HG02588 (cell line): ENCODE results near the gene FBXW2.

Source experiments
- ATAC-seq: cut with Tn5 transposase; IDR thresholded peaks from one replicate; pipeline ENCODE4 v1.9.1; 2021; ENCODE audit warnings: mild to moderate bottlenecking, moderate library complexity; ENCODE audit not compliant: unreplicated experiment

The FBXW2 gene

DNA sequence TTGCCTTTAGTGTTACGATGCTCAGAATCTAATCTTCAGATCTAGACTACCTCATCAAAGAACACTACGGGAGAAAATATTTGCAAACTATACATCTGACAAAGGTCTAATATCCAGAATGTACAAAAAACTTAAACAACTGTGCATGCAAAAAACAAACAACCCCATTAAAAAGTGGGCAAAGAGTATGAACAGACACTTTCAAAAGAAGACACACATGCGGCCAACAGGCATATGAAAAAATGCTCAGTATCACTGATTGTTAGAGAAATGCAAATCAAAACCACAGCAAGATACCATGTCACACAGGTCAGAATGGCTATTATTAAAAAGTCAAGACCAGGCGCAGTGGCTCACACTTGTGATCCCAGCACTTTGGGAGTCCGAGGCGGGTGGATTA is 47.9 kb downstream of the FBXW2 start:
- ATAC-seq = no peak

- ATAC-seq = no peak
These were observed 50.2 kb downstream of the FBXW2 start for GRCh38 chr9:120742951-120743416.

- no peak for ATAC-seq
These were observed 51.5 kb downstream of the FBXW2 start for GRCh38 chr9:120741701-120742100.

GRCh38 chr9:120741191-120741590 is 52.0 kb downstream of the FBXW2 start:
- no peak for ATAC-seq

- no peak for ATAC-seq
These were observed 53.1 kb downstream of the FBXW2 start for GRCh38 chr9:120740132-120740531.

- ATAC-seq = no peak
These were observed 55.6 kb downstream of the FBXW2 start for GRCh38 chr9:120737416-120738165.

DNA sequence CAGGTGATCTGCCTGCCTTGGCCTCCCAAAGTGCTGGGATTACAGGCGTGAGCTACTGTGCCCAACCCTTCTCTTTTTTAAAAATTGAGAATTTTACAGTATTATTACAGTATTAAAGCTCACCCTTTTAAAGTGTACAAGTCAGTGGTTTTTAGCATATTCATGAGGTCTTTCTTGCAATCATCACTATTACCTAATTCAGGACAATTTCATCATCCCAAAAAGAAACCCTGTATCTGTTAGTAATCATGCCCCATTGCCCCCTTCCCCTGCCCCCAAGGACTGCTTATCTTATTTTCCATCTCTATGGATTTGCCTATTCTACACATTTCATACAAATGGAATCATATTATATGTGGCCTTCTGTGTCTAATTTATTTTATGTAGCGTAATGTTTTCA is 56.3 kb downstream of the FBXW2 start:
- no peak for ATAC-seq

- ATAC-seq = peak; percentile 49
These were observed 57.6 kb downstream of the FBXW2 start for GRCh38 chr9:120735415-120736126.

DNA sequence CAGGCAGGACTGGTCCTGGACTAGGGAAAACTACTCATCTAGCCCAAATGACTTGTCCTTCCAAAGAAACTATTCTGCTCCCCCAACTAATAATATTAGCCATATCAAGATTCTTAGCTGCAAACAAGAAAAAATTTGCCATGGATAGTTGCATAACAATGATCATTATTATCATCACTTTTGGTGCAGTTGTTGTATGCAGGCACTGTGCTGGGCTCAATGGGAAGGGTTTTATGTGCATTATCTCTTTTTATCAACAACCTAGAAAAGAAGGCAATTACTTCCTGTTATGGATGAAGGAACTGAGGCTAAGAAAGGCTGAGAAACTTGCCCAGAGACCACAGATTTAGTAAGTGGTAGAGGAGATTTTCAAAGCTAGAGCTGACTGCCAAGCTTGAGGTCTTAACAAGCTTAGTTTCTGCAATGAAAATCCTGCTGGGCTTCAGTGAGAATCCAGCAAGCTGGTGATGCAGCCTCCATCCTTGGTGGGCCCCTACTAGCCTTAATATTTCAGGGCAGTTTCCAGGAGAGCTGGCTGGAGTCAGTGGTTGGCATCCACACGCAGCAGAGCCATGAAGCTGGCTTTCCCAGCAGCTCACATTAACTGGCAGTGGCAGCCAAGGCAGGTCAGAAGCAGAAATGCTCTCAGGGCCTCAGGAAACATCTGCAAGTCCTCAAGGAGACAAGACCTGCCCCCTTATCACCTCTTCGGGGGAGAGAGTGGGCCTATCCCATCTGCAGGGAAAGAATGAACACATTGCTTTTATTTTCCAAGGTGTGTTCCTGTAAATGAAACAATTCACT is 58.4 kb downstream of the FBXW2 start:
- ATAC-seq = no peak

DNA sequence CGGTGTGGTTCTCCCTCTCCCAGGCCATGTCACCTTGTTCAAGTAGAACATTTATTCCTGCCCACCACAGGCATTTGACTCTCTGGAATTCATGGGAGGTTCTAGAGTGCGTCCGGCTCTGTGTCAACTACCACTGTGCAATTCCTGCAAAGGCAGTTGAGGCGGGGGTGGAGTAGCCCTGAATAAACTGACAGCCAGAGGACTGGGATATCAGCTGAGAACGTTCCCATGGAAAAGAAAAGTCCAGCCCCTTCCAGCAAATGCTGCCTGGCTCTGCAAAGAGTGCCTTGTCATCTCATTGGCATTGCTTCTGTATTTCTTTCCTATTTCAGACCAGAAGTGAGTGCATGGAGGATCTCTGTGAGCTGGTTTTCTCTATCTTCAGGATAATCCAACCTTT is 60.0 kb downstream of the FBXW2 start:
- ATAC-seq = no peak

DNA sequence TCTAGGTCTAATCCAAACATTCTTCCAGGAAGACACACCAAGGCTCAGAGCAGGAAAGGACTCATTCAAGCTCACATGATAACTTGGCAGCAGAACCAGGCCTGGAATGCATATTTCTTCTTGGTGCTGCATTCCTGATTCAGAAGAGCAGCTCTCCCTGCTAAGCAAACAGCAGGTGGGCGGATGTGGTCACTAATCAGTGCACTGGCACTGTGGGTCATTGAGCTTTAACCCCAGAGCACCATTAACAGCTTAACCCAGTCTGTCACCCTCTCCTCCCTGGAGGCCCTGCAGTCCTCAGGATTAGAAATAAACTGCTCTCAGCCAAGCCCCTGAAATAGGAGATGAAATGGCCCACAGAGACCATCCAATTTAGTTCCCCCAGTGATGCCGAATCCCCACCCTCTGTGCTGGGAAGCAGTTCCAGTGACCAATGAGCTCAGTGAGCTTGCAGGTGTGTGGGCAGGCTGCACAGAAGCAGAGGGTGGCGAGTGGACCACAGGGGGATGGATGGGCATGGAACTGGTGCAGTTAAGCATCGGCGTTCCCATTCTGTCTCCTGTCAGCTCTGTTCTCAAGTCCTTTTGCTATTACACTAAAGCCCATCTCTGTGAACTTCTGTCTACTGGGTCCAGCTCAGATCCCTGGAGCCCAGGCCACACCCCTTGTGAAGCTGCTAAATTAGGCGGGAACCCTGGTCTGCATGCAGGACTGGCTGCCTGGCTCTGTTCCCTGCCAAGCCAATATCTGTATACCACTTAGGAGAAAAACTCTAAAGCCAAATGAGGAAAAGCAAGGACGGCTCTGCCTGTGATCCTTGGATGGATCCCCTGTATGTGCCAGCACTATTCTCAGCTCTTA is 62.3 kb downstream of the FBXW2 start:
- no peak for ATAC-seq

DNA sequence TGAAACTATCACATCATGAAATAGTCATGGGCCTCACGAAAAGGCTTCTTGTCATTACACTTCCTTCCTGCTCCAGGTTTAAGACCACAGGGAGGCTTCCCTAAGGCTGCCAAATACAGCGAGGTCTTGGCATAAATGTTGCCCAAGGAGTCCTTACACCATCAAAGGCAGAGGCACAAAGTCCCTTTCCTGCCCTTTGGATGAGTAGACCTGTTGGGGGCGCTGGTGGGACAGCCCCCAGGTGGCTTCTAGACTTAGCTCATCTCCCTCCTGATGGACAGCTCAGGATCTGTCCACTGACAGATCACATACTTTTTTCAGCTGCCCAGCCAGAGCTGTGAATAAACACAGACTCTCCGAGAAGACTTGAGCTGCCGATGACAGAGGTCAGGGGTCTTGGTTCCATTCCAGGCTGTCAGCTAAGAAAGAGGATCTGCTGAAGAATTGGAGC is 63.4 kb downstream of the FBXW2 start:
- no peak for ATAC-seq

DNA sequence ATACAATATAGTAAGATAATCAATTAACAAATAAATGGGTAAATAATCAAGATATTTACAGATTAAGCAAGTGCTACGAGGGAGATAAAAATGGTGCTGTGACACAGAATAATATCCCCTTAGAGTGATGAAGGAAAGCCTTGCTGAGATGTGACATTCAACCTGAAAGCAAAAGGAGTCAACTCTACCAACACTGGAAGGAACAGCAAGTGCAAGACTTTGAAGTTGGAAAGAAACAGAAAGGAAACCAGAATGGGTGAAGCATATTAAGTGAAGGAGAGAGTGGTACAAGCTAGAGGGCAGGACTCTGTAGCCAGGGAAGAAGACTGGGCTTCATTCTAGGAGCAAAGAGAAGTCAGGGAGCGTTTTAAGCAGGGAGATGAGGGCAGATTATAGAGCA is 66.7 kb downstream of the FBXW2 start:
- ATAC-seq = no peak

GRCh38 chr9:120725907-120726306 is 67.3 kb downstream of the FBXW2 start:
- ATAC-seq = no peak

DNA sequence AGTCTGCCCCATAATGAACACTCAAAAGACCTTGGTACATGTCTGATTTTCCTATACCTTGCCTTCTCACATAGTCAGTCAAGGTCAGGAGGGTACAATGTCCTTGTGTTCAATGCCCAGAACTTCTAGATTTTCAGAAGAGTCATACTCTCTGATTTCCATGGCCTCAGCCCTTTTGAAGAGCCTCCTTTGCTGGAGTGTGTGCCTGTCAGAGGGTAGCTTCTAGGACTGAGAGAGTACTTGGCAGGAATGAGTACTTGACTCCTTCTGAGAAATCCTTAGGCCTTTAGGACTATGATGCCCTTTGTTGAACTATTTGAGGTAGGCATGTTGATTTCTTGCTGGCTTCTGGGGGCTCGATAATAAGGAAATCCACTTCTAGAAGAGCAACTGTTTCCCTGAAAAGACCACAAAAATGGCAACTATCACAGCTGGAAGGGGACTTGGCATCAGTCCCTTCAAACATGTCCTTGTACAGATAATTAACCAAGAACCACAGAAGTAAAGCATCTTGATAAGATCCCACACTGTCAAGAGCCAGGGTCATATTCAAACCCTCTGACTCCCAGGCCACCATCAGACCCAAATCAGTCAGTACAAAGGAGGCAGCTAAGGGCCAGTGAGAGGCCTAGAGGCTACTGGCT is 68.3 kb downstream of the FBXW2 start:
- ATAC-seq = no peak

DNA sequence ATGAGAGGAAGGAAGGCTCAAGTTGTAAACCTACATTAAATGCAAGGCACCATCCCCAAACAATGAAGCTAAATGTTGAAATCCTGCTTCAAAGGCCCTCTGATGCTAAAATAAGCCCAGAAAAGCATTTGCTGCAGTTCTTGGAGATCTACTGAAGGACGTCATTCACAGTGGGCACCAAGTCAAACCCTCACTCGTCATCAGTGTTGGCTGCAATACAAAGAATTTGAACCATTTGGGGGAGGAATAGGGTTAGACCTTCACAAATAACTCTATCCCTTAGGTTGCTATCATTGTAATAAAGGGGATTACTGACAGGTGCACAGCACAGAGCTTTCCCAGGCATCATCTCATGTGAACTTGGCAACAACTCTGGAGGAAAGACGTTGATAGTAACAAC is 69.7 kb downstream of the FBXW2 start:
- ATAC-seq = no peak

- no peak for ATAC-seq
These were observed 72.8 kb downstream of the FBXW2 start for GRCh38 chr9:120720404-120720803.

GRCh38 chr9:120718316-120718715 is 74.9 kb downstream of the FBXW2 start:
- ATAC-seq = no peak

DNA sequence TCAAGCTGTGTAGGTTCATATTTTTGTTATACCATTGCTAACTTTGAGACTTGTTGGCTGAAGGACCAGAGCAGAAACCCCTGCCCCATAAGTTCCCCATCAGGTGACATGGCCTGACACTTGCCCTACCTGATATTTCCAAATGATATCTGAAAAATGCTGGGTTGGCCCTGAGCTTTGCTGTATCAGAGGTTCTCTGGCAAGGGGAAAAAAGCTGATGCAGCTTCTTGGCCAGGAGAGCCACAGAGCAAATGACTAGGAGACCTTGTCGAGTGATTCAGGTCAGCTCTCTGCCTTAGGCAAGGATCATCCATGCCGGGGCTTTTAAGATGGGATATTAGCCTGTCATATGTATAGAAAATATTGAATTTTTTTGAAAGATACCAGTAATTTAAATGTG is 76.0 kb downstream of the FBXW2 start:
- no peak for ATAC-seq

DNA sequence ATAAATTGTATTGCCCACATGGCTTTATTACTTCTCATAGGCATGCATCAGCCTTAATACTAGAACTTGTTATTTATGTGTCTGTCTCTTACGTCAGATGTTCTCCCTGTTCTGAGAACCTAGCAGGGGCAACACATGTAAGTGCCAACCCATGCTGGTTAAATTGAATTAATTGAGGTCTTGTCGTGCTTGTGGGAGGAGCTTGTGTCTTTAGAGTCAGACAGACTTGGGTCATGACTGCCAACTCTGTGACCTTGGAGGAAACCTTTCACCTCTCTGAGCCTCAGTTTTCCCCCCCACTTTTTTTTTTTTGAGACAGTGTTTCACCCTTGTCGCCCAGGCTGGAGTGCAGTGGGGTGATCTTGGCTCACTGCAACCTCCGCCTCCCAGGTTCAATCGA is 76.7 kb downstream of the FBXW2 start:
- ATAC-seq = no peak
